HG03159 (cell line): ENCODE data around the gene TMC6.

Experiments used
- ATAC-seq: cut with Tn5 transposase; IDR thresholded peaks from one replicate; pipeline ENCODE4 v1.9.1; 2021; ENCODE audit warnings: mild to moderate bottlenecking, moderate library complexity; ENCODE audit not compliant: unreplicated experiment

The TMC6 gene

GRCh38 chr17:78111727-78112517, 16.6 kb downstream of the TMC6 start:
- ATAC-seq: no peak

GRCh38 chr17:78111016-78111726, 17.4 kb downstream of the TMC6 start:
- ATAC-seq: no peak

- ATAC-seq: no peak
These were observed 18.1 kb downstream of the TMC6 start for GRCh38 chr17:78110363-78111015.

- no peak for ATAC-seq
These were observed 19.1 kb downstream of the TMC6 start for GRCh38 chr17:78109489-78109761.

GRCh38 chr17:78108726-78109488, 19.6 kb downstream of the TMC6 start:
- no peak for ATAC-seq

- no peak for ATAC-seq
These were observed 20.4 kb downstream of the TMC6 start for GRCh38 chr17:78107976-78108725.

- ATAC-seq: no peak
These were observed 21.1 kb downstream of the TMC6 start for GRCh38 chr17:78107457-78107856.

GRCh38 chr17:78106211-78106610, 22.3 kb downstream of the TMC6 start:
- ATAC-seq: no peak

GRCh38 chr17:78105551-78105950, 23.0 kb downstream of the TMC6 start:
- no peak for ATAC-seq

GRCh38 chr17:78105101-78105500, 23.5 kb downstream of the TMC6 start:
- no peak for ATAC-seq

GRCh38 chr17:78104540-78104941, 24.0 kb downstream of the TMC6 start:
- no peak for ATAC-seq

GRCh38 chr17:78103311-78103710, 25.2 kb downstream of the TMC6 start:
- ATAC-seq: no peak

GRCh38 chr17:78101542-78101941, 27.0 kb downstream of the TMC6 start:
- ATAC-seq: no peak

- ATAC-seq: no peak
These were observed 27.4 kb downstream of the TMC6 start for GRCh38 chr17:78101112-78101511.

- no peak for ATAC-seq
These were observed 32.5 kb downstream of the TMC6 start for GRCh38 chr17:78096093-78096492.

GRCh38 chr17:78095035-78095434, 33.5 kb downstream of the TMC6 start:
- ATAC-seq: no peak

- no peak for ATAC-seq
These were observed 35.7 kb downstream of the TMC6 start for GRCh38 chr17:78092794-78093324.

GRCh38 chr17:78089576-78090281, 38.8 kb downstream of the TMC6 start:
- no peak for ATAC-seq

- ATAC-seq: no peak
These were observed 40.0 kb downstream of the TMC6 start for GRCh38 chr17:78088529-78088928.

GRCh38 chr17:78086740-78087139, 41.8 kb downstream of the TMC6 start:
- ATAC-seq: no peak
